GM12875 (cell line): ENCODE measurements around the gene MB21D2.

Experiments used
- H3K4me3 ChIP-seq: one replicate; pipeline ENCODE4 v1.5.1; 2011; ENCODE audit warnings: low read depth, low read length, control low read depth
- CTCF ChIP-seq: IDR thresholded peaks from 2 replicates; pipeline ENCODE4 v1.5.1; 2011; ENCODE audit warnings: low read depth, mild to moderate bottlenecking, control low read depth, inconsistent platforms, low read length, moderate library complexity, borderline replicate concordance; ENCODE audit not compliant: insufficient read depth

The MB21D2 gene

DNA sequence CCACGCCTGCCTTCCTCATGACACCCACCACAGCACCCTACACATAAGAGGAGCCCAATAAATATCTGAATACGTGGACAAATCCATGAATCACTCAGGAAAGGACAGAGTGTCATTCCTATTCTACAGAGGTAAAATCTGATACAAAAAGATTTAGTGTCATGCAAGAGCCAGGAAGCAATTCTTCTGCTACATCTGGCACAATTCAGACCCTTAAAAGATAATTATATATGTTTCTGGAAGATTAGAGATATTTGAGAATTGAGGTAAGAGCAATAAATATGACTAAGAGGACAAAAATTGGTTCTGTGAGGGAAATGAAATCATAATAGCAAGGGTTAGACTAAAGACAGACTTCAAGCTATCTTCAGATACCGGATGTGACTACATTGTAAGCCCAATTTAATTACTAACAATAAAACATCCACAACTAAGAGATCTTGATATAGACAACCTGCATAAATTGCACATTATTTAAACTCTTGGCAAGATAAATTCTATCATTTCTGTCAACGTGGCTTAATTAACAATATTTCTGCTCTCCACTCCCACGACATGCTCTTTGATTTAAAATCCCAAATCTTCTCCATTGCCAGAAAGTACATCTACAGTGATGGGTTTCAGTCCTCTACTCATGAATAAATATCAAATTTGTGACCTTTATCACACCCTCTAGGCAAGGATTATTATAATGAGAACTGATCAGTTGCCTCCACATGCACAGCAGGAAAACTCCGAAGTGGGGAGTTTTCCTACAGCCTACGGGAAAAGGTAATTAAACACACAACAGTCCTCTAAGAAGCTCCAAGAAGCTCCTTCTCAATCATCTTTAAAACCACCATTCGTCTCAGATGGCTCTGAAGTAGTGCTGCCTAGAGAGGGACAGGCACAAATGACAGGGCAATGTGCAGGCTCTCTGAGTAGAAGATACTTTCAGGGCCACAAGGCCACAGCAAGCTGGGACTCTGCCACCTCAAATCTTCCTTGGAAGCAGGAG is 32.6 kb downstream of the MB21D2 start:
- TF ChIP-seq CTCF, result no peak
- no peak overlapping the region for H3K4me3 ChIP-seq

- H3K4me3 ChIP-seq, result no peak overlapping the region
- TF ChIP-seq CTCF, result no peak
Measured at GRCh38 chr3:192883512-192883911, 34.1 kb downstream of the MB21D2 start.

GRCh38 chr3:192881159-192881786 is 36.4 kb downstream of the MB21D2 start:
- TF ChIP-seq CTCF, result no peak
- no peak overlapping the region for H3K4me3 ChIP-seq

DNA sequence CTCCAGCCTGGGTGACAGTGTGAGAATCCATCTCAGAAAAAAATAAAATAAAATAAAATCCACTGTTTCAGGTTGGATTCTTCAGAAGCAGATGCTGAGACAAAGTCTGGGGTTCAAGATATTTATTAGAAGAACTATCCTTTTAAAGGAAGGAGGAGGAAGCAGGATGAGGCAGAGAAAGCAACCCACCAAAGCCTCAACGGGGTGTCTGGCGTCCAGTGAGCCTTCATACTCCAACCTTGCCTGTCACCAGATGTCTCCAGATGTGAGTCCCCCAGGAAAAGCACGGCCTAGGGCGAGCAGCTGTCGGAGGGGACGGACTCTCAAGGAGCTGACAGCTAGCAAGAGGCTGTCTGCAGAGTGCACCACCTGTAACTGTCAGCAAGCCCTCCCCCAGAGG is 37.3 kb downstream of the MB21D2 start:
- no peak for TF ChIP-seq CTCF

DNA sequence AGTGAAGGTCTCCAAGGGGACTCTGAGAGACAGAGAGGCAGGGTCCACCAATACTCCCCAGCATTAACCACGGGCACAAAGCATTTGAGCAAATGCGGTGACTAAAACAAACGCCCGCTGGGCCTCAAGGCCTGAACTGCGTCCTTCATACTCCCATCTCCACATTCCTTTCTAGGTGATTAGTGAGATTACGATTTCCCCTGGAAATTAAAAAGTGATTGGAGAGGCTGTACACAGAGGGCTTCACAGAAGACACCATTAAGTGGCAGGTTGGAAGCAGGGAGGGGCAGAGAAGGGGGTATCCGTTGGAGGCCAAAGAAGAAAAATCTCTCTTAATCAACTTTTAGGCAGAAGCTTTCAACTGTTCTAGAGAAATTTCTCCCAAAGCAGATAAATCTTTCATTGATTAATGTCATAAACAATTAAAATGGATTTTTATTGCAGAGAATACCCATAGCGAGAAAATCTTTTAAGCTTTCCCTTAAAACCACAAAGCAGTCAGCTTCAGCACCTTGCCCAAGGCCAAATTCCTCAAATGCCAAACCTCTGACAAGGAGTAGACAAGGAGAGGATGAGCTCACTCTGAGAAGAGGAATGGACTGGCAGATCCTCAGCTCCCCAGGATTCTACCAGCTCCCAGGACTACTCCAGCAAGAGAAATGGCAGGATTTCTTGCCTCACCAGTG is 38.2 kb downstream of the MB21D2 start:
- TF ChIP-seq CTCF, result no peak
- H3K4me3 ChIP-seq, result no peak overlapping the region

More for the DNA sequence above, 37.3 kb downstream of the MB21D2 start:
- H3K4me3 ChIP-seq, result no peak overlapping the region

GRCh38 chr3:192875971-192876565 is 41.6 kb downstream of the MB21D2 start:
- TF ChIP-seq CTCF, result no peak
- H3K4me3 ChIP-seq, result no peak overlapping the region
